GM19395 (cell line): ENCODE measurements around the gene ARHGAP22.

ENCODE experiments used
- ATAC-seq: cut with Tn5 transposase; IDR thresholded peaks from one replicate; pipeline ENCODE4 v1.9.1; 2021; ENCODE audit warnings: mild to moderate bottlenecking, moderate library complexity; ENCODE audit not compliant: unreplicated experiment

The ARHGAP22 gene

DNA sequence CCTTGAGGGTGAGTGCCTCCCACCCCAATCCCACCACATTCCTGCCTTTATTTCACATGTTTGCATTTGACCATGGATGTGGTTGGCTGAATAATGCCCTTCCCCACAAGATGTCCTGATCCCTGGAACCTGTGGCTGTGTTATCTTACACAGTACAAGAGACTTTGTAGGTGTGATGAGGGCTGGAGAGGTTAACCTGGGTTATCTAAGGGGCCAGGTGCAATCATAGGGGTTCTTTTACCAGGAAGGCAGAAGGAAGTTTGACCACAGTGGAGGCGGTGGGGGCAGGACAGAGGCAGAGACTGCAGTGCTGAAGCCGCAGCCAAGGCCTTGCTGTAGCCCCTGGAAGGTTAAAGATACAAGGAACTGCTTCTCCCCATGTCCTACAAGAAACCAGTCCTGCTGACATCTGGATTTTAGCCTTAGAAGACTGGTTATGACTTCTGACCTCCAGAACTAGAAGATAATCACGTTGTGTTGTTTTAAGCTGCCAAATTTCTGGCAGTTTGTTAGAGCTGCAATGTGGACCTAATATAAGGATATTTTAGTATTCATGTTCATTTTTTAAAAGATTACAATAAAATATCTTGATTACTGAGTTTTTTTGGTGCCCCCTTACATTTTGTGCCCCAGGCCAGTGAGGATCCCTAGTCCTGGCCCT is 136.6 kb downstream of the ARHGAP22 start:
- ATAC-seq = no peak

DNA sequence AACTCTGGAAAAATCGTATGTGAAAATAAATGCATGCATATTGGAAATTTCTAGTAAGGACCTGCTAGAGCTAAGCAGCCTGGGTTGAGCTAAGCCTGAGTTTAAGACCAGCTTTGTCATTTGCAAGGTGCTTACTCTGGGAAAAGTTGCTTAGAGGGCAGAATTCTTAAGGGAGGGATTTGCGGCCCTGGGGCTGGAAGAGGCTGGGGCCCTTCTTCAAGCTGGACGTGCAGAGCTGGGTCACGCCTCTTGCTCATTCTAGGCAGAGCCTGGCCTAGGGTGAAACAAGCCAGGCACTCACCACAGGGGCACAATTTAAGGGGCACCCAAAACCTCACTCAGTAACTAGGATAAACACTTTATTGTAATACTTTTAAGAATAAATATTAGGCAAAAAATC is 137.2 kb downstream of the ARHGAP22 start:
- ATAC-seq = no peak

DNA sequence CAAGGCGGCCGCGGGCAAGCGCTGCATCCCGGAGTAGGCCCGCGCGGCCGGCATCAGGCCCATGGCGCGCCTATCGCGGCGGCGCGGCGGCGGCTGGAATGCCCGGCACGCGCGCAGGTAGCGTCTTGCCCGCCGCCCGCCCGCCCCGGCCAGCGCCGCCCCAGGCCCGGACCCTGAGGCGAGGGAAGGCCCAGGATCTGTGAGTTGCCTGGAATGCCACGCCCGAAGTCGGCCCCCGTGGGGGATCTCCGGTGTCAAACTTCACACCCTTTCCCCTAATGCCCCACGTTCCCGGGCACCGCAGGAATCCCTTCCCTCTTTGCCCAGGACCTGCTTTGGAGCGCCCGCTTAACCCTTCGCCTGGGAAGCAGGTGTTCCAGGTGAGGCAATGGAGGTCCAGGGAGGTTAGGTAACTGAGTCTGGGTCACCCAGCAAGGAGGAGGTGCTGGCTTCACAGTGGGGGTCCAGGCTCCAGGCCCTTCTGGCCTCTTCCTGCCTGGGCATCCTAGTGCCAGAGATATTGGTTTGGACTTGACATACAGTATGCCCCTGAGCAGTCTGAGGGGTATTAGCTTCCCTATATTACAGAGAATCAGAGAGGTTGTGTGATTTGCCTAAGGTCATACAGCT is 138.1 kb downstream of the ARHGAP22 start:
- no peak for ATAC-seq

DNA sequence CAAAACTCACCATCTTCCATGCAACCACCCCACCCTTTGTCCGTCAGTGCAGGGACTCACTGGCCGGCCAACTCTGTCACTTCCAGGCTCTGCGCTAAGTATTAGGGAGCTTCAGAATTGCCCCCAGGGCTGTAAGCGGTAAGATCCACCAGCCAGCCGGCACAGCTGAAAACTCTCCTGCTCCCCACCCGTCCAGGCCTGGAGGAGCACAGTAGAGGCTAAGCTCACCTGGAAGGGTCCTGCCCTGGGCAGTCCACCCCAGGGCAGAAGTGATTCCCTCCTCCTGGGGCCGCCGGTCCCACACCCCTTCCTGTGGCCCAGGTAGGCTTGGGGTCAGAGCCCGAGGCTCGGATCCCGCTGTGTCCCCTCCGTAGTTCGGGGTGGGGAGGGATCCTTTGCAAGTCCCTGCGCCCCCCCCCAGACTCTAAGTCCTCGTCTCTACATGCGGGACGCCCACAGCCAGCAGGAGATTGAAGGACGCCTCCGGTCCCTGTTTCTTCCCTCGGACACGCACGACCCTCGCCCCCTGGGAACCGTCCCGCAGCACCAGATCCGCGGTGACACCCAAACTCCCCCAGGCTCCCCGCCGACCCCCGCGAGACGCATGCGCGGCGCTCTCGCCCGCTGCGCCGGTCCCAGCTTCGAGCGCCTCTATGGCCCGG is 138.9 kb downstream of the ARHGAP22 start:
- no peak for ATAC-seq

DNA sequence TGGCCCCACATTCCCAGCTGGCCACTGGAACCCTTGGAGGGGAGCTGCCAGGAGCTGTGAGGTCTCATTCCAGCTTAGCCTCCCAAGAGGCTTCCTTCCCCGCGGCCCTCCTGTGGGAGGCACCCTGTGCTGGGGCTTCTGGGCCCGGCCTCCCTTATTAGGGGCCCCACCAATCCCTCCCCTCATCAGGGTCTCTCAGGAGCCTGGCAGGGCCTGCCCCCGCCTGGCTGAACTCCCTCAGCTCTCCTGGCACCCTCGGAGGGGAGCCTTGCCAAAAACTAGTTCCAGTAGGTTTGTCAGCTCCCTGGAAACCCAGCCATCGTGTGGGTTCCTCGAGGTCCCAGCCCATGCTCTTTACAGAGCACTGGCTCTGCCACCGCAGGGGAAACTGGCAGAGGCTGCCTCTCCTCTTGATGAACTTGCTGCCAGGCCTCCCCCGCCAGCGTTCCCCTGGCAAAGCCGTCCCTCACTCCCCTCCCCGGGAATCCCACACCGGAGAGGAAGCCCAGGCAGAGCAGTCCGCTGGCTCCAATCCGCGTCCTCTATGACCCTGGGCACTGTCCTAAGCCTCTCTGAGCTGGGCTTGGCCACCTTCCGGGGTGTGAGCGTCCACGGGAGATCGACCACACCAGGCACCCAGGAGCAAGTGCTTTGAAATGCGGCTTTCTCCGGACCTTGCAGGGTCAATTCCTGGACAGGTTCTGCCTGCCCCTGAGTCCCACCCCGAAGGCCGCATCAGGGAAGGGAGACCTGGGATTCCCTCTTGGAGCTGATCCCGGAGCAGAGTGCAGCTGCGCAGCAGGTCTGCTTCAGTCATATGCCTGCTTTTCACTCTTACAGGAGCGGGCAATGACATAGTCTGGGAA is 139.8 kb downstream of the ARHGAP22 start:
- ATAC-seq = no peak

DNA sequence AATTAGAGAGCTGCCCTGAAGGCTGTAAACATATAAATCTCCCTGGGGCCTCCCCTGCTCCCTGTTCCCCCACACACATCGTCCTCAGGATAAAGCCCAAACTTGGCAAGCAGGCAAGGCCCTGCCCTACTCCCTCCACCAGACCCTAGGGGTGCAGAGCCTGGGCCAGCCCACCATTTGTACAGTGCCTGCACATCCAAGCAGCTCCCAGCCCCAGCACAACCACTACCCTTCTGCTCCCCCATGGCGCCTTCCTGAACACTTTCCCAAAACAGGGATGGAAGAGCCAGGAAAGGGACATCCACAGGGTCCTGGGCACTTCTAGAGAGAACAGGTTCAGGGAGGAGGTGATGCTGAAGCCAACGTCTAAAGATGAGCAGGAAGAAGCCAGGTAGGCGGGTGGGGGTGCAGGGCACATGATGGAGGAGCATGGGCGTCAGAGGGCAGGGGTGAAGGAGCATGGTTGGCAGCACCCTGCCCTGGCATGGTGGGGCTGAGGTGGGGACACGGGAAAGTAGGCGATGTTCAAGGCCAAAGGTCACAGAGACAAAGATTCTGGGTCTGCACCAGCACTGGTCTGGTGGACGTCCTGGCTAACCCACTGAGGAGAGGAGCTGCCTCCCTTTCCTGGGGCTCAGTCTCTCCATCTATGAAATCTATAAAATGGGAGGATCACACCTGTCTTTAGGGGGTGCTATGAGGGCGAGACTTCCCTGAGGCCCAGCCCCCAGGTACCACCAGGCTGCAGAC is 140.6 kb downstream of the ARHGAP22 start:
- no peak for ATAC-seq

DNA sequence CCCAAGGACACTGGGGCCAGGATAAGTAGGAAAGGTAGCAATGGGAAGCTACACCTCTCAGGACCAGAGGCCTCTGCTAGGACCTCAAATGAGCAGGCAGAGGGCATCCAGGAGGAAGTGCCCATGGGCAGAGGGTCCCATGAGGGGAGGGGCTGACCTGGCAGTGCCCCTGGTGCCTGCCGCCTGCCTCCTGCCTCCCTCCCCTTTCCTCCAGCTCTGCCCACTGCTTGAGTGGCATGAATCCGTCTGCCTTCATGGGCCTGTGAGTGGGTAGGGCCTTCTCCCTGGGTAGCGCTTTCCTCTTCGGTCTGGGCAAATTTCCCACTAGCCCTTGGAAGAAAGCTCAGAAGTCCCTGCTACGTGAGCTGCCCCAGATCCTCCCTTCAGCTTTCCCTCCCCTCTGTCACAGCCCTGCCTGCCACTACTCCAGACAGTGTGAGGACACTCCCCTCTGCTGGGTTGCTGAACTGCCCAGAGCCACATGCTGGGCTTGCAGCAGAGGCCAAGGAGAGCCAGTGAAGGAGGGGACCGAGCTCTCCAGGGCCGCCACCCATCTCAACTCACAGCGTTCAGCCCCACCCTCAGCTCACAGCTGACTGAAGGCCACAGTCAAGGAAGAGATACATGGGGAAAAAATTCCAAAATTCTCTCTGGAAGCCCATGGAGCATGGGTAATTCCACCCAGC is 141.4 kb downstream of the ARHGAP22 start:
- ATAC-seq = no peak

DNA sequence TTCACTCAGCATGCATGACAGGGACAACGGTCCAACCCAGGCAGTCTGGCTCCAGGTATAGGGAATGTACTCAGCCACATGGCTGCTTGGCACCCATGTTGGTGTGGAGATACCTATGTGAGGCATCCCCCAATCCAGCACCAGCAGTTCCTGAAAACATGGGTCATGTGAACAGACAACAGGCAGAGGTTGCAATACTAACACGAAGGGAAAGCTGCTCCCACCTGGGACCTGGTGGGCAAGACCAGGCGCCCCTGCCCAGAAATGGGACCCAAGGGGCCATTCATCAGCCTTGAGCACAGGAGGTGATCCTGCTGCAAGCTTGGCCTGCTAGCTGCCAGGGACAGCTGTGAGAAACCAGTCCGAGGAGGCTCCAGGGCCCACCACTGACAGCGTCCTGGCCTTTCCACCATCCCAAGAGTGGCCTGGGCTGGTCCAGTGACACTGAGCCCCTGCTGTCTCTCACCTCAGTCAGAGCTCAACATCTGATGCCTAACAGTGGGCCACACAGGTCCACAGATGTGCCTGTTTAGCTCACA is 142.3 kb downstream of the ARHGAP22 start:
- no peak for ATAC-seq

DNA sequence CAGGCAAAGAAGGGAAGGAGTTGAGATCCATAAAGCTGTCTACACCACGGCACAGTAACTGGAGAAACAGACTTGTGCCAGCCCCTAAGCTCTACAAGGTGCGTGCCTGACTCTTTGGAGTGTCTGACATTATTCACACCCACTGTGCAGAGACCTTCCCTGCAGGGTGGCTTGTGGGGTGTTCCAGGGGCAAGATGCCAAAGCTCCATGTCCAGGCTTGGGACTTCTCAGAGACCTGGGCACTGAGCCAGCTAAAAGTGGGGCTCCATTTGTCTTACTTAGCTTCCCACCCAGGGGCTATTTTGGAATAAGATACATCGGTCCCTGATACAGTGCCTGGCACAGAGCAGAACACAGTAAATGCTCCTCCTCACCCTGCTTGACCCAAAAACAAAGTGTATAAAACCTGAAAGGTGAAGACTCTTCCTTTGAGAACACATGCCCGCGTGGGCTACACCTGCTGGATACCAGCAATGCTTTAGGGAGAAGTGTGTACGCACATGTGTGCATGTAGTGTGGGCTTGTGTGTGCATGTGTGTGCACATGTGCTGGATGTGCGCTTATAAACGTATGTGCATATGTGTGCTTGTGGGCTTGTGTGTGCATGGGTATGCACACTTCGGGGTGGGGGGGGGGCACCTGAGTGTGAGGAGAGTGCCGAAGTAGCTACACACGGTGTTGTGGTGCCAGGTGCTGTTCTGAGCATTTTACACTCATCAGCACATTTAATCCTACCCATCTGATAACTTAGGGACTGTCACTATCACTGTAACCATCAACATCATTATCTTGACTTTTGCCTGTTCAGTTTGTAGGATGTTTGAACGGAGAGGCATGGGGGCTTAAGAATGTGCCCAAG is 143.0 kb downstream of the ARHGAP22 start:
- no peak for ATAC-seq

DNA sequence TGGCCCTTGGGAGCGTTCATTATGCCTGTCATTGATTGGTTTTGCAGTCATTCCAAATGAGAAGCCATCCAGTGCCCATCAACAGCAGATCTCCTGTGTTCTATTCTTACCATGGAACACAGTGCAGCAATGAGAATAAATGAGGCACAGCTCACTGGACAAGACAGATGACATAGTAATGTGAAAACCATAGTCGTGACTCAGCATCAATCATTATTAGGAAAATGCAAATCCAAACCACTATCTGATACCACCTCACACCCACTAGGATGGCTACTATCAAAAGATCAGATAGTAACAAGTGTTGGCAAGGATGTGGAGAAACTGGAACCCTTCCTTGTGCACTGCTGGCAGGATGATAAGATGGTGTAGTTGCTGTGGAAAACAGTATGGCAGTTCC is 144.7 kb downstream of the ARHGAP22 start:
- ATAC-seq = no peak

DNA sequence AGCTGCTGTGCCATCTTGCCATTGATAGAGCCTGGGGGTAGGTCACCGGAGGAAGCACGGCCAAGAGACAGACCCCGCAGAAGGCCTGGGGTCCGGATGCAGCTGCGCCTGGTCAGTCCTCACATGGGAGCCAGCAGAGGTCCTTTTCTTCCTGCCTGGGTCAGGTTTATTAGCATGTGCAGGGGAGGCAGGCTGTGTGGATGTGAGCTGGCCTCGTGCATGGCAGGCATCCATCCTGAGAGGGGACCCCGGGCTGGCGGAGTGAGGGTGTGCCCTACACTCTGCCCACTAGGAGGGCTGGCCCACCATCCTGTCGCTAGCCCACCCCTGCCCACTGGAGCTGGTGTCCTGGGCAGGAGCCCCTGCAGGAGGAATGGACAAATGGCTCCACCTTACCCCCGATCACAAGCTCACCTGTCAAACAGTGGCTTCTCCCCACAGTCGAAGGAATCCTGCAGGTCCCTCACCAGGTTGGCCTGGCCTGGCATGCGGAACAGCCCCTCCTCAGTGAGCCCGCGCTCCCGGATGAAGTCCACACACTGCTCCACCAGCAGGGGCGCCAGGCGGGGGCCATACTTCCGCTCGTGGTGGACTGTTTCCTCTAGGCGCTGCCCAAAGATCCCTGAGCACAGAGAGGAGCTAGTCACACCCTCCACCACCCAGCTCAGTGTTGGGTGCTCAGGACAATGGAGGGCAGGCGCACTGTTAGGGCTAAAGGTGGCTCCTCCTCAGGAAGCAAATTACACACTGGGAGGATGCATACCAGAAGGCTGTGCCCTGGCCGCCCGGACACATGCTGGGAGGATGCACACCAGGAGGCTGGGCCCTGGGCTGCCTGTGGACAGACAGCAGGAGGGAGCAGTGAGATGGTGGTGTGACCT is 145.4 kb downstream of the ARHGAP22 start:
- ATAC-seq = no peak

DNA sequence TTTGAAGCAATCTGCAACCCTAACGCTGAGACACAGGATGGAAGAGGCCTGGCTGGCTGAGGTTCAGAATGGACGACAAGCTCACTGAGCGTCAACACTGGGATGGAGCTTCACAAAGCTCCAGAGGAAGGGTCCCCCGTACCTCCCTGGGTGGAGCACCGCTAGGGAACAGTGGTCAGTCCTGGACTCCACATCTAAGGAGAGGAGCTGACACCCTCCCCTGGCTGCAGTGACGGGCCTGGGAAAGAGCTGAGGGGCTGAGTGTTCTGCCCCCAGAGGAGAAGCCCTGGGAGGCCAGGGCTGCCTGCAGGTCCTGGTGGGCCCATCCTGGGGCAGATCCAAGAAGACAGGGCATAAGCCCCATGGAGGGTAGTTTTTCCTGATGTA is 146.2 kb downstream of the ARHGAP22 start:
- no peak for ATAC-seq

DNA sequence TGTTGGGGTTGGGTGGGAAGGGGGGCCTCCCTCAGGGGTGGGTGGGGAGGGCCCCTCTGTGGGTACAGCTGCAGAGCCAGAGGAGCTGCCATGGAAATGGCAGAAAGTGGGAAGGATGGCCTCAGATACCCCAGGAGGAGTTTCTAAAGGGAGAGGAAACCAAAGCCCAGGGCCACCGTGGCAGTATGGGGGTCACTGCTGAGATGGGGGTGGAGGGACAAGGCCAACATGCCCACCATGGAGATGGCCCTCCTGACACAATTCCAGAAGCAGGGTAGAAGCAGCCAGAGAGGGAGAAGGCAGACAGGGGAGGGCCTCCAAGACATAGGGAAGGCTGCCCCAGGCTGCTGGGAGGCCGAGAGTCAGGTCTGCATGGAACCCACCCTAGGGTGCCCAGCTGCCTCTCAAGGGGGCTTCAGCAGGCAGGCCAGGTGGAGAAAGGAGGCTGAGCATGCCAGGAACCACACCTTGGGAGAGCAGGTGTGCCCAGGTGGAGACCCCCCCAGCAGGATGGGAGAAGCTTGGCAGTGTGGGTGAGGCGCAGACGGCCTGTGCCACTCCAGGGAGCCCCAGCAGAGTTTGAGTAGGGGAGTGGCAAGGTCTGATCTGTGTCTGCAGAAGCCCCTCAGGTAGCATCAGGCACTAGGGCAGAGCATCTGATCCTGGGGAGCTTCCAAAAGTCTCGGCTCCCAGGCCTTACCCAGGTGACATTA is 146.8 kb downstream of the ARHGAP22 start:
- no peak for ATAC-seq

DNA sequence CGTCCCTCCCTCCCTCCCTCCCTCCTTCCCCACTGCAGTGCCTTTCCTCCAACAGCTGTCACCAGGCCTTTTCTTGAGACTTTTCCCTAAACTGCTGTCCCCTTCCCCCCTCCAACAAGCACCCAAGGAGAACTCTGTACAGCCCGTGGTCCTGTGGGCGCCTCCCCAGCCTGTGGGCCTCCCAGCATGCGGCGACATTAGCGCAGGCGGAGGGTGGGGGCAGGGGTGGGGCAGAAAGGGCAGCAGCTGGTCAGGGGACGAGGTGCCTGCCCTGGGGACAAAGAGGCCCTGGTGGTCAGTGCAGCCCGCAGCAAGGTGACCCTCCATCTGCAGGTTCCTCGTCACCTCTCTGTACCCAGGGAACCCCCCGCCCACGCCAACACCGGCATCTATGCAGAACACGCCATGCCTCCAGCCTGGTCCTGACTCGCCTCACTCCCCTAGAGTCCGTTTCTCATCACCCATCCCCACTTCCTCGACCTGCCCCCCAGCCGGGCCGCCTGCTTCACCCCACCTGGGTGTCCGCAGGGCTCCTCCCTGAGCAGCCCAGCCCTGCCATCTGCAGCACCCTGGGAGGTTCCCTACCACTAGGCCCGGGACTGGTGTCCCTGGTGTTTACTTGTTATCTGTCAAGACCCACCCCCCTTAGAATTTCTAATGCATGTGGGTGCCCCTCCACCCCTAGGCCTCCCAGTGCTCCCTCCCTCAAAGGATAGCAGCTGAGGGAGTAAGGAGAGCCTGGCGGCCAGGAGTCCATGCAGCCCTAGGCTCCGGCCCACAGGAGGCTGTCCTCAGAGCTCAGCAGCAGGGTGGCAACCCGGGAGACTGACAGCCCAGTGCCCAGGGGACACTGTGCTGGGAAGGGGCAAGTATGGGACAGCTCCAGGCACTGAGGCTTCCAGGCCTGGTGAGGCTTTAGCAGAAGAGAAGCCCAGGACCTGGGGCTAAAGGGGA is 147.8 kb downstream of the ARHGAP22 start:
- no peak for ATAC-seq

DNA sequence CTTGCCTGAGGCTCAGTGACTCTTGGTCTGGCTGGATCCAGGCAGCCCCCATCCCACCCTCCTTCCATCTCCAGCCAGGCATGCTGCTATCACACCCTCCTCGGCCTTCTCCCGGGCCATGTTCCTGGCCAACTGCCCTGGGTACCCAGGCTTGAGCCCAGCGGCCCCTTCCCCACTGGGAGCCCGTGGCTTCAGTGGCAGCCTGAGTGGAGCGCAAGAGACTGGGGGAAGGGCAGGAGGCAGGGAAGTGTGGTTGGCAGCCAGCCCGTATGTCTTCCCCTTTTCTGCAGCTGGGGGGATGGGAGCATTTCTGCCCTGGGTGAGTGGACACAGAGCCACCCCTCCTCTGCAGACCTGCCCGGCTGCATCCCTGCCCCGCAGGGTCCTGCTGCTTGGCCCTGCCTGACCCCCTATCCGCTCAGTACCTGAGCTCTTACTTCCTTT is 148.5 kb downstream of the ARHGAP22 start:
- ATAC-seq = no peak
